ENCODE measurements around the gene XRCC4. TPM values are rescaled to one million over a fixed set of nuclear protein-coding genes. Genes with fewer than 3 reads are reported as not detected.

XRCC4 gene
- total RNA-seq, 1 experiment from 2014 or later, result 10.8 TPM

DNA sequence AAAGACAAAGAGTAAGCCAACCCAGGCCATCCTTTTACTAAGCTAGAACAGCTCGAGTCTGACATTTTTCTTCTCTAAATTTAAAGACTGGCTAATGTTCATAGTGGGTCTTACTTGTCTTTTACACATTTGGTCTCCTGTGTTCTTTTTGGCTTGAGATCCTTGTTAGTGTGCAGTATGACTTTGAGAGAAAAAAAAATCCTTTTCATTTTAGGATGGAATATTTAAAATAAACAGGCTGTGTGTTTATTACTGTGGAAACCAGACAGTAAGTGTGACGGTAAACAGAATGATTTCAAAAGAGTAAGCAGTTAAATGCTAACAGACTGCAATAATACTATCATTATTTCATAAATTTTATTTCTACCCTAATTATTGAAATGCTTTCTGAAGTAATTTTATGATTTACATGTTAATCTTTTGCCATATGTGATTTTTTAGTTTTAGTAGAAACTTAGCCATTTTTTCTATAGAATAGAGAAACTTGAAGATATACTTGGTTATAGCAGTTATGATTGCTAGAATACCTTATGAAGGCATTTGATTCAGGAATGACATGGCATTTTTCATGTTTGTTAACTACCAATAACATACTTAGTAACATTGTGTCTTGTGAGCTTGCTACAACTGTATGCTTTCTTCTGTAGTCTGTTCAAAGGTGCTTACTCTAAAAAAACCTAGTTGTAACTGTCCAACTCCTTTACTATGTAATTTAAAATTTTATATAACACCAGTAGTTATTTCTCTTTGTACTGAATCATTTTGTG is 92.4 kb downstream of the XRCC4 start:
- Histone ChIP-seq H2BK15ac (ENCODE audit: low read depth, low read length) (no peak overlapping the region), H3K4me1 (ENCODE audit: insufficient read depth, low read length) (no peaks in the 10 kb centered on the region), H4K5ac (ENCODE audit: insufficient read length, low read depth, low read length) (no peak overlapping the region), H2AFZ (ENCODE audit: low read length) (no peak overlapping the region), H2BK12ac (ENCODE audit: insufficient read length, low read depth, low read length) (no peak overlapping the region), H3K56ac (ENCODE audit: insufficient read length, low read depth, low read length) (no peak overlapping the region), H3K4me2 (ENCODE audit: insufficient read depth, insufficient read length, low read length) (no peak overlapping the region), H3K9ac (ENCODE audit: extremely low read depth, insufficient read length, low read length) (no peak overlapping the region), H3K18ac (ENCODE audit: insufficient read length, low read depth, low read length) (no peak overlapping the region), H3K27ac (ENCODE audit: insufficient read length, low read depth, low read length) (no peak overlapping the region), H4K91ac (ENCODE audit: insufficient read length, low read depth, low read length) (no peak overlapping the region), H3K4ac (ENCODE audit: low read depth, low read length) (no peak overlapping the region), H2BK20ac (ENCODE audit: low read depth, low read length, poor library complexity, severe bottlenecking) (no peak overlapping the region), H4K8ac (replicated peaks; ENCODE audit: insufficient read length, low read depth, low read length) (no peak overlapping the region), H3K79me1 (ENCODE audit: insufficient read depth, low read depth, low read length, poor library complexity, severe bottlenecking) (no peaks in the 10 kb centered on the region), H2BK120ac (ENCODE audit: low read depth, low read length, poor library complexity, severe bottlenecking) (no peak overlapping the region), H3K23me2 (ENCODE audit: insufficient read length, low read depth, low read length, poor library complexity, severe bottlenecking) (no peaks in the 10 kb centered on the region), H3K27me3 (ENCODE audit: insufficient read depth, low read length) (no peaks in the 10 kb centered on the region), H2AK5ac (ENCODE audit: insufficient read length, low read length) (no peak overlapping the region), H3K14ac (ENCODE audit: insufficient read depth, low read length) (no peak overlapping the region), H3K79me2 (ENCODE audit: insufficient read depth, low read length) (no peaks in the 10 kb centered on the region), H3K9me3 (ENCODE audit: control insufficient read depth, low read depth, low read length) (no peaks in the 10 kb centered on the region), H4K20me1 (ENCODE audit: control insufficient read depth, insufficient read depth, insufficient read length) (no peaks in the 10 kb centered on the region), H3K23ac (ENCODE audit: insufficient read length, low read depth, low read length) (no peak overlapping the region), H3T11ph (ENCODE audit: low read length) (no peak overlapping the region), H2BK5ac (ENCODE audit: insufficient read length, low read length) (no peak overlapping the region)
- peaks cover 10 to 15% of the 10 kb centered on the region in 2 experiments for H3K4me1 Mint-ChIP-seq
- H3K27ac Mint-ChIP-seq, result no peak overlapping the region; a peak in 1 of 7 replicates
- no peaks in the 10 kb centered on the region for H3K27me3 Mint-ChIP-seq (ENCODE audit: low read depth)
- H3K4me3 Mint-ChIP-seq, result no peak overlapping the region
- no CpG with 5 or more reads among the region's 2 CpGs for WGBS (ENCODE audit: extremely low coverage, insufficient read length, low lambda C conversion rate)
- TF ChIP-seq, protein P1, sequence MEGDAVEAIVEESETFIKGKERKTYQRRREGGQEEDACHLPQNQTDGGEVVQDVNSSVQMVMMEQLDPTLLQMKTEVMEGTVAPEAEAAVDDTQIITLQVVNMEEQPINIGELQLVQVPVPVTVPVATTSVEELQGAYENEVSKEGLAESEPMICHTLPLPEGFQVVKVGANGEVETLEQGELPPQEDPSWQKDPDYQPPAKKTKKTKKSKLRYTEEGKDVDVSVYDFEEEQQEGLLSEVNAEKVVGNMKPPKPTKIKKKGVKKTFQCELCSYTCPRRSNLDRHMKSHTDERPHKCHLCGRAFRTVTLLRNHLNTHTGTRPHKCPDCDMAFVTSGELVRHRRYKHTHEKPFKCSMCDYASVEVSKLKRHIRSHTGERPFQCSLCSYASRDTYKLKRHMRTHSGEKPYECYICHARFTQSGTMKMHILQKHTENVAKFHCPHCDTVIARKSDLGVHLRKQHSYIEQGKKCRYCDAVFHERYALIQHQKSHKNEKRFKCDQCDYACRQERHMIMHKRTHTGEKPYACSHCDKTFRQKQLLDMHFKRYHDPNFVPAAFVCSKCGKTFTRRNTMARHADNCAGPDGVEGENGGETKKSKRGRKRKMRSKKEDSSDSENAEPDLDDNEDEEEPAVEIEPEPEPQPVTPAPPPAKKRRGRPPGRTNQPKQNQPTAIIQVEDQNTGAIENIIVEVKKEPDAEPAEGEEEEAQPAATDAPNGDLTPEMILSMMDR (conservative IDR thresholded peaks at IDR 0.05), result no peak
- H3K9me3 Mint-ChIP-seq, result no peaks in the 10 kb centered on the region
- DNase-seq, result no peak
- no peaks in the 10 kb centered on the region for H3K36me3 Mint-ChIP-seq (ENCODE audit: insufficient read depth in 1 of 3, low read depth in 3 of 3)
